ENCODE results near the gene ERC2.

The ERC2 gene

DNA sequence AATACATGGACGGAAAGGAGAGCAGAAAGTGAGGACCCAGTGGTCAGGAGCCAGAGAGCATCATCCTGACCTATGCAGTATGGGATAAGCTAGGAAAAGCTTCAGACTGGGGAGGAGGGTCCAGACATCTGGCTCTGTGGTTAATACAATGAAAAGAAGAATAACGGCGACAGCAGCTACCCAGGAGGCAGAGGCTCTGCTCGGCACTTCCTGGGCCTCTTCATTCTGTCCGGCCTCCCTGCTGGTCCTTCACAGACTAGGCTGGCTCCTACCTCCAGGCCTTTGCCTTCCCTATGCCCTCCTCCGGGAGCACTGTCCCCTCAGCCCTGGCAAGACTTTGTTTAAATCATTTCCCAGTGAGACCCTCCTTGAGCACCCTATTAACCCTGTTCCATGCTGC lies 922.3 kb downstream of the ERC2 start:
- TF ChIP-seq, protein P1, sequence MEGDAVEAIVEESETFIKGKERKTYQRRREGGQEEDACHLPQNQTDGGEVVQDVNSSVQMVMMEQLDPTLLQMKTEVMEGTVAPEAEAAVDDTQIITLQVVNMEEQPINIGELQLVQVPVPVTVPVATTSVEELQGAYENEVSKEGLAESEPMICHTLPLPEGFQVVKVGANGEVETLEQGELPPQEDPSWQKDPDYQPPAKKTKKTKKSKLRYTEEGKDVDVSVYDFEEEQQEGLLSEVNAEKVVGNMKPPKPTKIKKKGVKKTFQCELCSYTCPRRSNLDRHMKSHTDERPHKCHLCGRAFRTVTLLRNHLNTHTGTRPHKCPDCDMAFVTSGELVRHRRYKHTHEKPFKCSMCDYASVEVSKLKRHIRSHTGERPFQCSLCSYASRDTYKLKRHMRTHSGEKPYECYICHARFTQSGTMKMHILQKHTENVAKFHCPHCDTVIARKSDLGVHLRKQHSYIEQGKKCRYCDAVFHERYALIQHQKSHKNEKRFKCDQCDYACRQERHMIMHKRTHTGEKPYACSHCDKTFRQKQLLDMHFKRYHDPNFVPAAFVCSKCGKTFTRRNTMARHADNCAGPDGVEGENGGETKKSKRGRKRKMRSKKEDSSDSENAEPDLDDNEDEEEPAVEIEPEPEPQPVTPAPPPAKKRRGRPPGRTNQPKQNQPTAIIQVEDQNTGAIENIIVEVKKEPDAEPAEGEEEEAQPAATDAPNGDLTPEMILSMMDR (IDR thresholded peaks at IDR 0.05; ENCODE audit: low read depth, low read length), result no peak
- H3K4me3 ChIP-seq (ENCODE audit: low read depth, low read length), result no peak overlapping the region

DNA sequence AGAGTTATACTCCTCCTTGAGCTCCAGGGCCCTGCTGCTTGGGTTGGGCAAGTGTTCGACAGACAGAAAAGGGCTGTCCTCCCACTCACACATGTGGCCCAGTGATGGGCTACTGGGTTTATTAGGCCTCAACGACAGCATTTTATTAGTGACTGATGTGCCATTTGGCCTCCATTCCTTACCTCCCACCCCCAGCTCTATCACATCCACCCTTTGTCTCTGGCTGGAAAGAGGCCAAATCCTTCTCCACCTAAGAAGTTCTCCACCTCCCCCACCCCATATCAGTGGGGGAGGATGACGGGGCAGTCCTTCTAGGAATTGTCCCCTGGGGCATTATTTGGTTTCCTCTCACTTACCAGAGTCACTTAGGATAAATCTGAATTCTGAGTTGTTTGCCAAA lies 924.0 kb downstream of the ERC2 start:
- TF ChIP-seq, protein P1 (IDR thresholded peaks at IDR 0.05; ENCODE audit: low read depth, low read length), result no peak
- H3K4me3 ChIP-seq (ENCODE audit: low read depth, low read length), result no peak overlapping the region

DNA sequence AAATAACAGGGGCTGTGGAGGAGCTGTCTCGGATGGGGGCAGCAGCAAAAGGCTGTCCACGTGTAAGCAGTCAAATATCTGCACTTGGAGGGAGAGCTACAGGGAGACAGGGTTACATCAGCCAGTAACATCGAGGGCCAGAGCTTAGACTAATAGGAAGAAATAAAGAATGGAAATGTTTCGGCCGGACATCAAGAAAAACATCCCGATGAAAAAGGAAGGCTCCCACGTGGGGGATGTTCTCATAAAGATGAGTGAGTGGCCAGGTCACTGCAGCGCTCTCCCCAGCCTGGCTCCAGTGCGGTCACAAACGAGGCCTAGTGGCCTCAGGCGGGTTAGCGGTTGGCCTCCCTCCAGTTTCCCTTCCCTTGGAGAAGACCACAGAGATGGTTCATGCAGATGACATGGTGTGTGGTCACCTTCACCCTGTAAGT lies 925.1 kb downstream of the ERC2 start:
- TF ChIP-seq, protein P1 (IDR thresholded peaks at IDR 0.05; ENCODE audit: low read depth, low read length), result no peak
- H3K4me3 ChIP-seq (ENCODE audit: low read depth, low read length), result no peak overlapping the region

DNA sequence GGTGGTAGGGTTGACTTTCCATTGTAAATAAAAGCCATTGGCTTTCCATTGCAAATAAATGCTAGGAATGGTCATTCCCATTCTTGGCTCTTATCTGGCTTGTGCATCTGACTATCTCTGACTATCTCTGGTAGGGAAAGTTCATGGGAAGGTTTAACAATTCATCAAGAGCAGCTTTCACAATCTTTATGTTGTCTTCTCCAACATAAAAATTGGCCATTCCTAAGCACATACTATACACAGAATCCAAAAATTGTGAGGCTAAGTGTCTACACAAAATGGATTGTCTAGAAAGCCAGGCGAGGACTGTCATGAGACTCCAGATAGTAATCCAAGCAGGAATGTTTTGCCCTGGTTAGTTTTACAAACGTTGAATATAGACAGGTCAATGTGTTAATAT lies 926.8 kb downstream of the ERC2 start:
- TF ChIP-seq, protein P1 (IDR thresholded peaks at IDR 0.05; ENCODE audit: low read depth, low read length), result no peak
- H3K4me3 ChIP-seq (ENCODE audit: low read depth, low read length), result no peak overlapping the region

DNA sequence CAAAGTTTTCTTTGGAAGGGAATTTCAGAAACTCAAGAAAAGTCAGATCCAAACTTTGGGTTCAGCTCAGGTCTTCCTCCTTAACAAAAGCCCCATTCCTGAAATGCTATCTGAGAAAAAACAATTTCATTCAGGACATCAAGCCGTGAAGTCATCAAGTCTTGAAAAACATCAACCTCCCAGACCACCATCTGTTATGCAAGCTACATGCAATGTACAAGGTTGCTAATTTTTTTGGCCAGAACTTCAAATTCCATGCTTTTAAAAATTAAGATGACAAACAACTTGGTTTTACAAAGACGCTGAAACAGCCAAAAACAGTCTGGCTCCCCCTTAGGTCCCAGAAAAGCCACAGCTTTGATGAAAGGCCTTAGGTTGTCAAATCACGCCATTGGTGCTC lies 927.3 kb downstream of the ERC2 start:
- no peak overlapping the region for H3K4me3 ChIP-seq (ENCODE audit: low read depth, low read length)
- TF ChIP-seq, protein P1 (IDR thresholded peaks at IDR 0.05; ENCODE audit: low read depth, low read length), result no peak

DNA sequence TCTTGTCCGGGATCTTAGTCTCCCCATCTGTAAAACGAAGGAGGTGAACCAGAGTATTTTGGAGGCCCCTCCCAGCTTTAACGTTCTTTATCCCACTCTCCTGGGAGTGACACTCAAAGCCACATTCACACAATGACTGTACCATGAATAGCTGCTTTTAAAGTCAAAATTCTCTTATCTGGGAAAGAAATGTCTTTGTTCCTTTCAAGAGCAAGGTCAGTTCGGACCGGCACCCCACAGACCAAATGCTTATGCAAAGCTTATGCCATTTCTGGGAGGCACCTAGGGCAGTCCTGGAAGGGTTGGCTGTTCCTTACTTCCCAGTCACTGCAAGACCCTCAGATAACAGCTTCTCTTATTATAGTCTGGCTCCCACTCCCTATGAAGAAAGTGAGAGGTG lies 927.7 kb downstream of the ERC2 start:
- H3K4me3 ChIP-seq (ENCODE audit: low read depth, low read length), result no peak overlapping the region
- TF ChIP-seq, protein P1 (IDR thresholded peaks at IDR 0.05; ENCODE audit: low read depth, low read length), result no peak

DNA sequence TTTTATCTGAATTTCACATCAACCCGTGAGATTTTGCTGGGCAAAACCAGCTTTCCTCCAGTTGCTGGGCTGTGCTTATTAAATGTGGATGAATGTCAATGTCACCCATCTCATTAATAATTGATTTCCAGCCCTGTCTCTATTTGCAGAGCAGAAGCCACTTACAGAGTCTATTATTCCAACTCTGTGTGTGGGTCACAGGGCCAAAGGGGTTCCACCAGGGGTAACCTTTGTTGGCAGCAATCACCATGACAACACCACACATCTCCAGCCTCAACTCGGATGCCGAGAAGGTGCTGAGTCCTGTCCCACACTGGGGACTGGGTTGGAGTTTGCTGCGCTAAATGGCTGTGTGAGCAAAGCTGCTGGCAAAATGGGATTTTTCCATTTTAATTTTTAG lies 930.1 kb downstream of the ERC2 start:
- no peak overlapping the region for H3K4me3 ChIP-seq (ENCODE audit: low read depth, low read length)
- TF ChIP-seq, protein P1 (IDR thresholded peaks at IDR 0.05; ENCODE audit: low read depth, low read length), result no peak

Data from WI38 (cell line).